ENCODE measurements around the gene RBM41.
"Not testable (repeated sequence)": the region's sequence is repeated elsewhere in the genome, so short reads cannot be mapped to it uniquely, and the experiment has no call there.

Gene RBM41

GRCh38 chrX:107118322-107119147 is at the start of gene RBM41:
TSS of gene RBM41 (minus strand) at chrX:107118822. CDS start at chrX:107118773, 49 bp downstream.
- peak within 1 kb of the TSS; percentile 88 for H3K4me3 ChIP-seq (ENCODE audit: low read depth, low read length)
- no peaks in the 10 kb centered on the region for H3K27me3 ChIP-seq (ENCODE audit: control insufficient read depth, insufficient read depth, low read length)
- peak within 1 kb of the TSS; percentile 88 for H3K9ac ChIP-seq (ENCODE audit: low read depth, low read length)
- H3K4me1 ChIP-seq (ENCODE audit: control insufficient read depth, insufficient read depth, low read length): peaks cover 7% of the 10 kb centered on the region
- peaks cover 34% of the 10 kb centered on the region for H3K36me3 ChIP-seq (ENCODE audit: control insufficient read depth, insufficient read depth, low read length)
- H3K9me3 ChIP-seq (ENCODE audit: control insufficient read depth, insufficient read depth, low read length): no peaks in the 10 kb centered on the region
- peak within 1 kb of the TSS; percentile 79 for H3K27ac ChIP-seq (ENCODE audit: low read depth, low read length)

GRCh38 chrX:107168257-107168656 is 49.6 kb upstream of the RBM41 start:
- Histone ChIP-seq H3K4me1 (ENCODE audit: control insufficient read depth, insufficient read depth, low read length) (no peaks in the 10 kb centered on the region), H3K9me3 (ENCODE audit: control insufficient read depth, insufficient read depth, low read length) (no peaks in the 10 kb centered on the region), H3K27me3 (ENCODE audit: control insufficient read depth, insufficient read depth, low read length) (peaks cover 2% of the 10 kb centered on the region; the same call in 1 of the 2 replicates), H3K4me3 (ENCODE audit: low read depth, low read length) (no peak overlapping the region), H3K9ac (ENCODE audit: low read depth, low read length) (no peak overlapping the region), H3K36me3 (ENCODE audit: control insufficient read depth, insufficient read depth, low read length) (no peaks in the 10 kb centered on the region), H3K27ac (ENCODE audit: low read depth, low read length) (no peak overlapping the region)

- 0 out of 2 replicates have a peak, but pooled peaks cover 2% of the 10 kb centered on the region for H3K9me3 ChIP-seq (ENCODE audit: control insufficient read depth, insufficient read depth, low read length)
- no peak overlapping the region for H3K27ac ChIP-seq (ENCODE audit: low read depth, low read length)
- H3K4me3 ChIP-seq (ENCODE audit: low read depth, low read length): no peak overlapping the region
- no peaks in the 10 kb centered on the region for H3K36me3 ChIP-seq (ENCODE audit: control insufficient read depth, insufficient read depth, low read length)
- H3K4me1 ChIP-seq (ENCODE audit: control insufficient read depth, insufficient read depth, low read length): no peaks in the 10 kb centered on the region
- H3K27me3 ChIP-seq (ENCODE audit: control insufficient read depth, insufficient read depth, low read length): peaks cover 2% of the 10 kb centered on the region; the same call in 1 of the 2 replicates
- H3K9ac ChIP-seq (ENCODE audit: low read depth, low read length): no peak overlapping the region
Observed at GRCh38 chrX:107167163-107167921, 48.7 kb upstream of the RBM41 start.

- not testable (repeated sequence) for H3K9ac ChIP-seq (ENCODE audit: low read depth, low read length); H3K4me1 ChIP-seq (ENCODE audit: control insufficient read depth, insufficient read depth, low read length); H3K9me3 ChIP-seq (ENCODE audit: control insufficient read depth, insufficient read depth, low read length); H3K27me3 ChIP-seq (ENCODE audit: control insufficient read depth, insufficient read depth, low read length); H3K36me3 ChIP-seq (ENCODE audit: control insufficient read depth, insufficient read depth, low read length); H3K27ac ChIP-seq (ENCODE audit: low read depth, low read length); H3K4me3 ChIP-seq (ENCODE audit: low read depth, low read length)
Observed at GRCh38 chrX:107157618-107158017, 39.0 kb upstream of the RBM41 start.

- H3K9me3 ChIP-seq (ENCODE audit: control insufficient read depth, insufficient read depth, low read length); H3K27me3 ChIP-seq (ENCODE audit: control insufficient read depth, insufficient read depth, low read length); H3K36me3 ChIP-seq (ENCODE audit: control insufficient read depth, insufficient read depth, low read length); H3K27ac ChIP-seq (ENCODE audit: low read depth, low read length): not testable (repeated sequence)
- Histone ChIP-seq H3K4me3 (ENCODE audit: low read depth, low read length) (peak overlapping the region; percentile 56), H3K4me1 (ENCODE audit: control insufficient read depth, insufficient read depth, low read length) (peaks cover 12% of the 10 kb centered on the region; the same call in 1 of the 2 replicates), H3K9ac (ENCODE audit: low read depth, low read length) (0 out of 2 replicates have a peak overlapping the region, but pooled peaks have one; percentile 24)
Observed at GRCh38 chrX:107155621-107156430, 37.2 kb upstream of the RBM41 start.

- H3K27me3 ChIP-seq (ENCODE audit: control insufficient read depth, insufficient read depth, low read length): no peaks in the 10 kb centered on the region
- peaks cover 16% of the 10 kb centered on the region; the same call in 1 of the 2 replicates for H3K4me1 ChIP-seq (ENCODE audit: control insufficient read depth, insufficient read depth, low read length)
- no peak overlapping the region for H3K27ac ChIP-seq (ENCODE audit: low read depth, low read length)
- H3K9me3 ChIP-seq (ENCODE audit: control insufficient read depth, insufficient read depth, low read length): no peaks in the 10 kb centered on the region
- H3K4me3 ChIP-seq (ENCODE audit: low read depth, low read length): peak overlapping the region; percentile 56
- no peaks in the 10 kb centered on the region for H3K36me3 ChIP-seq (ENCODE audit: control insufficient read depth, insufficient read depth, low read length)
- H3K9ac ChIP-seq (ENCODE audit: low read depth, low read length): 0 out of 2 replicates have a peak overlapping the region, but pooled peaks have one; percentile 24
Observed at GRCh38 chrX:107154787-107155620, 36.4 kb upstream of the RBM41 start.

- no peak overlapping the region for H3K4me3 ChIP-seq (ENCODE audit: low read depth, low read length)
- no peak overlapping the region for H3K27ac ChIP-seq (ENCODE audit: low read depth, low read length)
- H3K9ac ChIP-seq (ENCODE audit: low read depth, low read length): no peak overlapping the region
- no peaks in the 10 kb centered on the region for H3K36me3 ChIP-seq (ENCODE audit: control insufficient read depth, insufficient read depth, low read length)
- H3K27me3 ChIP-seq (ENCODE audit: control insufficient read depth, insufficient read depth, low read length): no peaks in the 10 kb centered on the region
- no peaks in the 10 kb centered on the region for H3K9me3 ChIP-seq (ENCODE audit: control insufficient read depth, insufficient read depth, low read length)
- H3K4me1 ChIP-seq (ENCODE audit: control insufficient read depth, insufficient read depth, low read length): peaks cover 28% of the 10 kb centered on the region
Observed at GRCh38 chrX:107153005-107153404, 34.4 kb upstream of the RBM41 start.

GRCh38 chrX:107146670-107147069 is 28.0 kb upstream of the RBM41 start:
- H3K27ac ChIP-seq (ENCODE audit: low read depth, low read length): no peak overlapping the region
- peaks cover 5% of the 10 kb centered on the region for H3K36me3 ChIP-seq (ENCODE audit: control insufficient read depth, insufficient read depth, low read length)
- no peaks in the 10 kb centered on the region for H3K27me3 ChIP-seq (ENCODE audit: control insufficient read depth, insufficient read depth, low read length)
- H3K9ac ChIP-seq (ENCODE audit: low read depth, low read length): no peak overlapping the region
- peaks cover 23% of the 10 kb centered on the region; the same call in 1 of the 2 replicates for H3K4me1 ChIP-seq (ENCODE audit: control insufficient read depth, insufficient read depth, low read length)
- H3K4me3 ChIP-seq (ENCODE audit: low read depth, low read length): no peak overlapping the region
- no peaks in the 10 kb centered on the region for H3K9me3 ChIP-seq (ENCODE audit: control insufficient read depth, insufficient read depth, low read length)

- Histone ChIP-seq H3K4me3 (ENCODE audit: low read depth, low read length) (no peak overlapping the region), H3K9me3 (ENCODE audit: control insufficient read depth, insufficient read depth, low read length) (no peaks in the 10 kb centered on the region), H3K27ac (ENCODE audit: low read depth, low read length) (no peak overlapping the region), H3K36me3 (ENCODE audit: control insufficient read depth, insufficient read depth, low read length) (no peaks in the 10 kb centered on the region), H3K27me3 (ENCODE audit: control insufficient read depth, insufficient read depth, low read length) (no peaks in the 10 kb centered on the region), H3K9ac (ENCODE audit: low read depth, low read length) (no peak overlapping the region), H3K4me1 (ENCODE audit: control insufficient read depth, insufficient read depth, low read length) (no peaks in the 10 kb centered on the region)
Observed at GRCh38 chrX:107135965-107136307, 17.3 kb upstream of the RBM41 start.
